BJ (cell line): ENCODE data around the gene SOWAHA. TPM values are rescaled to one million over a fixed set of nuclear protein-coding genes. Genes with fewer than 3 reads are reported as not detected.

Experiments
- CTCF ChIA-PET: fragments of 350-600 bp; formaldehyde crosslinking; extraction: SDS; loops from one replicate; lab custom pipeline; 2021; ENCODE audit warnings: antibody characterized with exemption, inconsistent platforms; lab: Yijun Ruan, JAX
- POLR2A ChIA-PET: fragments of 300-600 bp; sonication (Branson Sonifier 250); formaldehyde crosslinking; extraction: SDS; loops from one replicate; lab custom pipeline; 2021; ENCODE audit warnings: antibody characterized with exemption; lab: Charles Lee
- DNase-seq: peaks from one replicate; pipeline ENCODE4 v3.0.0-alpha.2; 2011; ENCODE audit warnings: low read depth
- H3K27me3 ChIP-seq: 2 replicates; pipeline ENCODE4 v1.6.0; 2011; ENCODE audit warnings: low read length; ENCODE audit not compliant: control insufficient read depth, insufficient read depth
- H3K36me3 ChIP-seq: 2 replicates; pipeline ENCODE4 v1.5.1; 2011; ENCODE audit warnings: low read length; ENCODE audit not compliant: control insufficient read depth, insufficient read depth
- H3K4me3 ChIP-seq: 2 replicates; pipeline ENCODE4 v1.5.1; 2011; ENCODE audit warnings: low read depth, mild to moderate bottlenecking, control low read depth, low read length
- CTCF ChIP-seq: IDR thresholded peaks from 2 replicates; pipeline ENCODE4 v1.5.1; 2011; ENCODE audit warnings: low read depth, mild to moderate bottlenecking, control low read depth, inconsistent platforms, low read length, moderate library complexity; ENCODE audit not compliant: insufficient read depth
- polyA plus RNA-seq: library from polyadenylated mRNA; depleted of rRNA; stranded (reverse); fragments of >200 nt; gene quantifications from 2 replicates; pipeline ENCODE4 v1.2.3, GENCODE V29; 2011

SOWAHA gene
- polyA plus RNA-seq, 1 experiment, result not detected

DNA sequence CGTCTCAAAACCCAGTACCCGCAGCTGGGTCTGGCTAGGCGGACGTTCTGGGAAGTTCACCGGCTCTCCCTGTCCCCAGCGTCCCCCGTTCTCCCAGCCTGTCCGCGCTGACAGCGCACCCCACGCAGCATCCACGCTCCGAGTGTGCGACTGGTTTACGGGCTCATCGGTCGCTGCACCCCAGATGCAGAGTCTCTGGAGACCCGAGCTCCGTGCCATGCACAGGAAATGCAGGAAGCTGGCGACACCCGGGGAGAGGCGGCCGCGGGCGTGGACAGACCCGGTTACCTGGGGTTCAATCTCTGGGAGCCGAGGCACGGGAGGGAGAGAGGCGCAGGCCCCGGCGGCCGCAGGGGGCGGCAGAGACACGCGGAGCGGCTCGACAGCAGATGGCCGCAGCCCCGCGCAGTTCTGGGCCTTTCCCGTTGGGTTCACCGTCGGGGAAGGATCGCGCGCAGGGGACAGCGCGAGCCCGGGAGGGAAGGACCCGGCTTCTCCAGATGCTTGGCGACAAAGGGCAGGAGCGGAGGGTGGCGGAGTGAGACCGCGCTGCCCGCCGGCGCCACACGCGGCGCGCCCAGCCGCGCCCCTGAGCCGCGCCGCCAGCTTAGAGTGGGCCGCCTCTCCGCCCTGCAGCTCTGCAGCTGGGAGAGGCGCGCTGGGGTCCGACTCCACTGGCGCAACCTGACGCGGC is 16.8 kb downstream of the SOWAHA start:
- ChIA-PET CTCF (interaction anchor here (0.6 to 9.4 kb wide), 21 partner anchors 9 to 461 kb away, joined by 3 to 111 read pairs (median 5); partner anchors contain the start of genes GDF9 and UQCRQ), POLR2A (no interaction called here)
- Histone ChIP-seq H3K36me3 (peaks cover 3% of the 10 kb centered on the region), H3K27me3 (no peaks in the 10 kb centered on the region), H3K4me3 (peak overlapping the region; percentile 58)
- TF ChIP-seq CTCF, result peak; percentile 97
- no peak for DNase-seq

DNA sequence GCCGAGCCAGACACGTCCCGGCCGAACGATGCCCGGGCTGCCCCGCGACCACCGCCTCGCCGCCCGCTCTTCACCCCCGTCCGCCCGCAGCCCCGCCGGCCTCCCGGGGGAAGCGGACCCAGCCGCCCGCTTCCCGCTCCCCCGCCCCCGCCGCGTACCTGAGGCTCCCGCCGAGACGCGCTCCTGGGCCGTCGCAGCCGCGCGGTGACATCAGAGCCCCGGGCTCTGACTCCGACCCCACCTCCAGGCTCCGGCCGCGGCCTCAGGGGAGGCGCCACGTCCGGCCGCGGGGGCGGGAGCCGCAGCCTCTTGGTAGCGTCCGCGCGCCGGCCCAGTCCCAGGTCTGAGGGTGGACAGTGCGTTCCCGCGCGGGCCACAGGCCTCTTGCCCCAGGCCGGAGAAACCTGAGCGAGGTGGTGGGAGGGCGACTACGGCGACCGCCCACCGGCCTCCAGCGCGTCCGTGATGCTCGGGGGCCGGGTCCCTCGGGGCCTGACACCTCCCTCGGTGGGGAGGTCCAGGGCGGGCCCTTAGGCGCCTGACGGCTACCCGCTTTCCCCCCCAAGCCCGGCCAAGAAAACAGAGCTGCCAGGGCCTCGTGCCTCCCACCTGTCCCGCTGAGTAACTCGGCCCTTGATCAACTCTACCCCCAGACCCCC is 17.5 kb downstream of the SOWAHA start, which contains the start of gene SHROOM1:
Gene SHROOM1 (minus strand): TSS at position 212 of the 659 bp plus-strand sequence. CDS start 4,507 bp downstream, outside the sequence.
- ChIA-PET CTCF (interaction anchor here (0.6 to 9.4 kb wide), 21 partner anchors 9 to 460 kb away, joined by 3 to 111 read pairs (median 5); partner anchors contain the start of genes GDF9 and UQCRQ), POLR2A (no interaction called here)
- Histone ChIP-seq H3K36me3 (peaks cover 1% of the 10 kb centered on the region), H3K4me3 (peak within 1 kb of the TSS; percentile 58), H3K27me3 (no peaks in the 10 kb centered on the region)
- DNase-seq, result no peak
- no peak for TF ChIP-seq CTCF

DNA sequence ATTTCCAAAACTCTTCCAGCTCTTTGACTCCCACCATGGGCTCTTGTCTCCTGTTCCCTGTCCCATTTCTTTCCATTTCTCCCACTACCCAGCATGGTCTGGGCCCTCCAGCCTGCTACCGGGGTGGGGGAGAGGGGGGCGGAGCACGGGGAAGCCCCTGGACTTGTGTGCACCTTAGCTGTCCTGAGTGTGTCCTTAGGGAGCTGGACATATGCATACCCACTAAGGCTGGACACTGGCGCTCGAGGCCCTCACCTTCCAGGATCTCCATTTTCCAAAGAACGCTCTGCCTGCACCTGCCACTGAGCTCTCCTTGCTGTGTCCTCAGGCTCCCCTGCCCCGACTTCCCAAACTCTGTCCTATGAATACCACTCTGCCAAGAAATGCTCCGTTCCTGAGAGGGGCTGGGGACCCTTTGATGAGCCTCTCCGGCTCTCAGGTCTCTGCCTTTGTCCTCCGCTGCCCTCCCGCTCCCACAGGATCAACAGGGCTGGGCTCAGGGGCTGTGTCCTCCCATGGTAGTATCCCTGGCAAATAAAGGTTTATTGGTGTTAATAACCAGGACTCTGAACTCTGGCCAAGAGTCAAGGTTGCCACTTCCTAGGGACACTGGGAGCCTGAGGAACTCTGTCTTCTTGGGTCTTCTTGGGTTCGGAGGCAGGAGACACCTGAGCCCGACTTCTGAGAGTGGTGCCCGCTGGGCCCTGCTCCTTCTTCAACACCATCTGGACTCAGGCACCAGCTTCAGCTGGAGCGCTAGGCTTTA is 18.2 kb downstream of the SOWAHA start:
- ChIA-PET CTCF (interaction anchor here (1.0 to 9.4 kb wide), 12 partner anchors 11 to 305 kb away, joined by 3 to 111 read pairs (median 5); partner anchors contain the start of genes GDF9 and UQCRQ), POLR2A (no interaction called here)
- Histone ChIP-seq H3K27me3 (no peaks in the 10 kb centered on the region), H3K4me3 (peak overlapping the region; percentile 58), H3K36me3 (peaks cover 1% of the 10 kb centered on the region)
- TF ChIP-seq CTCF, result no peak
- DNase-seq, result no peak

- ChIA-PET POLR2A (no interaction called here), CTCF (interaction anchor here (1.9 to 9.4 kb wide), 2 partner anchors 12 to 53 kb away, joined by 6 to 111 read pairs; no protein-coding TSS in a partner anchor)
Observed at GRCh38 chr5:132832612-132833011, 19.5 kb downstream of the SOWAHA start.

More at GRCh38 chr5:132832612-132833011, 19.5 kb downstream of the SOWAHA start:
- Histone ChIP-seq H3K4me3 (no peak overlapping the region), H3K27me3 (no peaks in the 10 kb centered on the region), H3K36me3 (no peaks in the 10 kb centered on the region; the same call in 1 of the 2 replicates)
- DNase-seq, result no peak
- no peak for TF ChIP-seq CTCF
